ENCODE results near the gene IFT88. TPM values are rescaled to one million over a fixed set of nuclear protein-coding genes. Genes with fewer than 3 reads are reported as not detected.

Gene IFT88
- polyA plus RNA-seq, 1 donor from 2014 or later, result 32.7 TPM

DNA sequence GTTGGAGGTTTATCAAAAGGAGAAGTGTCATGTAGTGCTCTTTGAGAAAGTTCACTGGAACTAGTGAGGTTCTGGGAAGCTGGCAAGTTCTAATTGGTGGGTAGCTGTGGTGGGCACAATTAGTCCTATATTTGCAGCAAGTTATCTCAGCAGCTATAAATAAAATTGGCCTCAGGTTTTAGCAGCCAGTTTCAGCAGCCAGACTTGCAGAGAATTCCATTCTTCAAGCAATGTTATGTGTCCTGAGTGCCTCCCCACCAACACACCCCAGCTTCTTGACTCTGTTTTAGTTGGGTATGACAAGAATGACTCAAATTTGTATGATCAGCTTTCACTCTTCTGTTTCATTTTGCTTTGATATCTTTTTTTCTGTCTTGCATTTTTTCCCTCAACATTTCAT, 4.7 kb downstream of the IFT88 start:
- no peak overlapping the region for H3K27ac ChIP-seq (ENCODE audit: low read length)
- H3K4me3 ChIP-seq (ENCODE audit: low read length), result no peak overlapping the region
- H2AFZ ChIP-seq (ENCODE audit: low read depth, low read length), result no peak overlapping the region
- no peak overlapping the region for H3K4me2 ChIP-seq (ENCODE audit: low read length)
- H3K79me2 ChIP-seq (replicated peaks; ENCODE audit: insufficient read depth, low read length), result peaks cover 23% of the 10 kb centered on the region
- H3F3A ChIP-seq (ENCODE audit: insufficient read depth, low read length, poor library complexity, severe bottlenecking), result peaks cover 3% of the 10 kb centered on the region
- no peaks in the 10 kb centered on the region for H3K27me3 ChIP-seq (ENCODE audit: insufficient read depth, low read depth, low read length)
- TF ChIP-seq, protein P1, sequence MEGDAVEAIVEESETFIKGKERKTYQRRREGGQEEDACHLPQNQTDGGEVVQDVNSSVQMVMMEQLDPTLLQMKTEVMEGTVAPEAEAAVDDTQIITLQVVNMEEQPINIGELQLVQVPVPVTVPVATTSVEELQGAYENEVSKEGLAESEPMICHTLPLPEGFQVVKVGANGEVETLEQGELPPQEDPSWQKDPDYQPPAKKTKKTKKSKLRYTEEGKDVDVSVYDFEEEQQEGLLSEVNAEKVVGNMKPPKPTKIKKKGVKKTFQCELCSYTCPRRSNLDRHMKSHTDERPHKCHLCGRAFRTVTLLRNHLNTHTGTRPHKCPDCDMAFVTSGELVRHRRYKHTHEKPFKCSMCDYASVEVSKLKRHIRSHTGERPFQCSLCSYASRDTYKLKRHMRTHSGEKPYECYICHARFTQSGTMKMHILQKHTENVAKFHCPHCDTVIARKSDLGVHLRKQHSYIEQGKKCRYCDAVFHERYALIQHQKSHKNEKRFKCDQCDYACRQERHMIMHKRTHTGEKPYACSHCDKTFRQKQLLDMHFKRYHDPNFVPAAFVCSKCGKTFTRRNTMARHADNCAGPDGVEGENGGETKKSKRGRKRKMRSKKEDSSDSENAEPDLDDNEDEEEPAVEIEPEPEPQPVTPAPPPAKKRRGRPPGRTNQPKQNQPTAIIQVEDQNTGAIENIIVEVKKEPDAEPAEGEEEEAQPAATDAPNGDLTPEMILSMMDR (IDR thresholded peaks at IDR 0.05; ENCODE audit: poor library complexity, severe bottlenecking), result no peak
- TF ChIP-seq SMC3 (conservative IDR thresholded peaks at IDR 0.05; ENCODE audit: poor library complexity), result no peak
- no peak for TF ChIP-seq TAF1 (IDR thresholded peaks at IDR 0.05; ENCODE audit: low read depth)
- TF ChIP-seq MXI1 (conservative IDR thresholded peaks at IDR 0.05; ENCODE audit: poor library complexity, severe bottlenecking), result no peak
- no peak for TF ChIP-seq EZH2 (IDR thresholded peaks at IDR 0.05; ENCODE audit: borderline replicate concordance, insufficient read depth, low read length, poor library complexity, severe bottlenecking)
- TF ChIP-seq, protein P2, sequence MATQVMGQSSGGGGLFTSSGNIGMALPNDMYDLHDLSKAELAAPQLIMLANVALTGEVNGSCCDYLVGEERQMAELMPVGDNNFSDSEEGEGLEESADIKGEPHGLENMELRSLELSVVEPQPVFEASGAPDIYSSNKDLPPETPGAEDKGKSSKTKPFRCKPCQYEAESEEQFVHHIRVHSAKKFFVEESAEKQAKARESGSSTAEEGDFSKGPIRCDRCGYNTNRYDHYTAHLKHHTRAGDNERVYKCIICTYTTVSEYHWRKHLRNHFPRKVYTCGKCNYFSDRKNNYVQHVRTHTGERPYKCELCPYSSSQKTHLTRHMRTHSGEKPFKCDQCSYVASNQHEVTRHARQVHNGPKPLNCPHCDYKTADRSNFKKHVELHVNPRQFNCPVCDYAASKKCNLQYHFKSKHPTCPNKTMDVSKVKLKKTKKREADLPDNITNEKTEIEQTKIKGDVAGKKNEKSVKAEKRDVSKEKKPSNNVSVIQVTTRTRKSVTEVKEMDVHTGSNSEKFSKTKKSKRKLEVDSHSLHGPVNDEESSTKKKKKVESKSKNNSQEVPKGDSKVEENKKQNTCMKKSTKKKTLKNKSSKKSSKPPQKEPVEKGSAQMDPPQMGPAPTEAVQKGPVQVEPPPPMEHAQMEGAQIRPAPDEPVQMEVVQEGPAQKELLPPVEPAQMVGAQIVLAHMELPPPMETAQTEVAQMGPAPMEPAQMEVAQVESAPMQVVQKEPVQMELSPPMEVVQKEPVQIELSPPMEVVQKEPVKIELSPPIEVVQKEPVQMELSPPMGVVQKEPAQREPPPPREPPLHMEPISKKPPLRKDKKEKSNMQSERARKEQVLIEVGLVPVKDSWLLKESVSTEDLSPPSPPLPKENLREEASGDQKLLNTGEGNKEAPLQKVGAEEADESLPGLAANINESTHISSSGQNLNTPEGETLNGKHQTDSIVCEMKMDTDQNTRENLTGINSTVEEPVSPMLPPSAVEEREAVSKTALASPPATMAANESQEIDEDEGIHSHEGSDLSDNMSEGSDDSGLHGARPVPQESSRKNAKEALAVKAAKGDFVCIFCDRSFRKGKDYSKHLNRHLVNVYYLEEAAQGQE (IDR thresholded peaks at IDR 0.05; ENCODE audit: borderline replicate concordance), result no peak
- no peak for TF ChIP-seq EP300 (conservative IDR thresholded peaks at IDR 0.05; ENCODE audit: poor library complexity, severe bottlenecking)
- no peak for TF ChIP-seq POLR2AphosphoS5 (IDR thresholded peaks at IDR 0.05)
- TF ChIP-seq RAD21 (conservative IDR thresholded peaks at IDR 0.05), result no peak
- no peaks in the 10 kb centered on the region for H3K9me3 ChIP-seq (ENCODE audit: low read length)
- H3K9me2 ChIP-seq (ENCODE audit: insufficient read depth, low read length), result no peaks in the 10 kb centered on the region
- H3K9ac ChIP-seq (ENCODE audit: low read length), result no peak overlapping the region
- peaks cover 3% of the 10 kb centered on the region for H3K36me3 ChIP-seq (ENCODE audit: insufficient read depth, low read length)
- H4K20me1 ChIP-seq (ENCODE audit: insufficient read depth), result no peaks in the 10 kb centered on the region

DNA sequence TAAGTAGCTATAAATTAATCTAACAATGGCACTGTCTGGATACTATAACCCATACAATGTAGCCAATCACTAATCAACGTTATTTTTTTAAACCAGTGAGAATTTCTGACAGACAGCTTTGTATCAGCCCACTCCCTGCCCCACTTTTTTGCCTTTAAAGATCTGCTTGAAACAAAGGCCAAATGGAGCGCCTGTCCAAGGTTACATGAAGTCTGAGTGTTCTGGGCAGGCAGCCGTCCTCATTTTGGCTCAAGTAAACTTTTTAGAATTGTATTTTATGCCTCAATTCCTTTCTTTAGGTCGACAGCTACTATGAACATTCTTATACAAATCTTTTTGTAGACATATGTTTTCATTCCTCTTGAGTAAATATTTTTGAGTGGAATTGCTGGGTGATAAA, 6.2 kb downstream of the IFT88 start:
- H3K4me3 ChIP-seq (ENCODE audit: low read length), result no peak overlapping the region
- H2AFZ ChIP-seq (ENCODE audit: low read depth, low read length), result no peak overlapping the region
- H3K4me2 ChIP-seq (ENCODE audit: low read length), result no peak overlapping the region
- H3K79me2 ChIP-seq (replicated peaks; ENCODE audit: insufficient read depth, low read length), result peaks cover 14% of the 10 kb centered on the region
- H3K9me2 ChIP-seq (ENCODE audit: insufficient read depth, low read length), result no peaks in the 10 kb centered on the region
- no peaks in the 10 kb centered on the region for H3K27me3 ChIP-seq (ENCODE audit: insufficient read depth, low read depth, low read length)
- no peaks in the 10 kb centered on the region for H4K20me1 ChIP-seq (ENCODE audit: insufficient read depth)
- no peaks in the 10 kb centered on the region for H3K9me3 ChIP-seq (ENCODE audit: low read length)
- H3F3A ChIP-seq (ENCODE audit: insufficient read depth, low read length, poor library complexity, severe bottlenecking), result no peaks in the 10 kb centered on the region
- H3K9ac ChIP-seq (ENCODE audit: low read length), result no peak overlapping the region
- H3K36me3 ChIP-seq (ENCODE audit: insufficient read depth, low read length), result peaks cover 10% of the 10 kb centered on the region
- TF ChIP-seq, protein P1 (IDR thresholded peaks at IDR 0.05; ENCODE audit: poor library complexity, severe bottlenecking), result no peak
- TF ChIP-seq EZH2 (IDR thresholded peaks at IDR 0.05; ENCODE audit: borderline replicate concordance, insufficient read depth, low read length, poor library complexity, severe bottlenecking) (no peak), POLR2AphosphoS5 (IDR thresholded peaks at IDR 0.05) (no peak), TAF1 (IDR thresholded peaks at IDR 0.05; ENCODE audit: low read depth) (no peak), SMC3 (conservative IDR thresholded peaks at IDR 0.05; ENCODE audit: poor library complexity) (no peak), RAD21 (conservative IDR thresholded peaks at IDR 0.05) (no peak), EP300 (conservative IDR thresholded peaks at IDR 0.05; ENCODE audit: poor library complexity, severe bottlenecking) (no peak), MXI1 (conservative IDR thresholded peaks at IDR 0.05; ENCODE audit: poor library complexity, severe bottlenecking) (no peak)
- TF ChIP-seq, protein P2 (IDR thresholded peaks at IDR 0.05; ENCODE audit: borderline replicate concordance), result no peak
- H3K27ac ChIP-seq (ENCODE audit: low read length), result no peak overlapping the region
